AG04449 (cell line): ENCODE data around the gene S100A8.

ENCODE experiments used
- CTCF ChIA-PET: fragments of 350-600 bp; formaldehyde crosslinking; extraction: SDS; loops from one replicate; lab custom pipeline; 2021; ENCODE audit warnings: antibody characterized with exemption; lab: Yijun Ruan, JAX
- POLR2A ChIA-PET: fragments of 400-600, 350-600 bp; formaldehyde crosslinking; extraction: SDS; loops from one replicate; lab custom pipeline; 2020; ENCODE audit warnings: antibody characterized with exemption, inconsistent platforms; lab: Yijun Ruan, JAX
- DNase-seq: peaks from one replicate; pipeline ENCODE4 v3.0.0-alpha.2; 2010; ENCODE audit warnings: low read depth, low spot score
- H3K4me3 ChIP-seq: 2 replicates; pipeline ENCODE4 v1.5.1; 2011; ENCODE audit warnings: low read depth, mild to moderate bottlenecking, control low read depth, low read length
- TF ChIP-seq, protein P1 (sequence below): IDR thresholded peaks from one replicate; pipeline ENCODE4 v1.5.1; 2011; ENCODE audit warnings: mild to moderate bottlenecking, moderate library complexity, low read length, control low read depth, inconsistent platforms; ENCODE audit not compliant: insufficient read depth; ENCODE audit errors: missing control alignments

The S100A8 gene

DNA sequence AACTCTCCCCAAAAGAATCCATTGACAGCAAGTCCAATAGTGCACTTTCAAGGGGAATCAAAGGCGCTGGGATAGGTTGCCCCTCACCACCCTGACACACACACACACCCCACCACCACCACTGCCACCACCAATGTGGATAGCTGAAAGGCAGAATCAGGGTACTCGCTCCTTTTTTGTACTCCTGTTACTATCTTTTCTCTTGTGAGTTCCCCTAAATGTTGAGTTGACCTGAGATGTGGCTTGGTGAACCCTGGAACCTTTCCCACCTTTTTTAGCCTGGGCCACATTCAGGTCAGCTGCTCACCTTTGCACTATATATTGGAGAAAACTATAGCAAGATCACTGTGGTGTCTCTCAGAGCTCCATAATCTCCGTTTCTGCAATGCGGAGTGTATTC lies 3.9 kb downstream of the S100A8 start:
- CTCF ChIA-PET, result no interaction called here

DNA sequence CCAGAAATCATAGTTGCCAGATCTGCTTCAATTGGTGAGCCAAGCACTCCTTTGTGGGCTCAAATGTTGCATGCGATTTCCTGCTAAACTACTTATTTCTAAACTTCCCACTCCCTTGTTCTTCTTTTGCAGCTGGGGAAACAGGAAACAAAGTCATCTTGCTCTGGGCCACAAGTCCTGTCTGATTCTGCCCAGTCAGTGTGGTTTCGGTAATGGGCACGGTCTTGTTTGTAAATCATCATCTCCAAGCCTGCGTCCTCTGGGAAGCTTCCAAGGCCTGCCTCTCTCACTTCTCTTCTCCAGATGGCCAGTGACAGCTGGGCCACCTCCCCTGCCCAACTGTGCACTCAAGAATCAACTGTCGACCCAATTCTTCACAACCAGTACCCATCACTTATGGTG lies 4.4 kb downstream of the S100A8 start:
- ChIA-PET CTCF (no interaction called here), POLR2A (no interaction called here)
- TF ChIP-seq, protein P1, sequence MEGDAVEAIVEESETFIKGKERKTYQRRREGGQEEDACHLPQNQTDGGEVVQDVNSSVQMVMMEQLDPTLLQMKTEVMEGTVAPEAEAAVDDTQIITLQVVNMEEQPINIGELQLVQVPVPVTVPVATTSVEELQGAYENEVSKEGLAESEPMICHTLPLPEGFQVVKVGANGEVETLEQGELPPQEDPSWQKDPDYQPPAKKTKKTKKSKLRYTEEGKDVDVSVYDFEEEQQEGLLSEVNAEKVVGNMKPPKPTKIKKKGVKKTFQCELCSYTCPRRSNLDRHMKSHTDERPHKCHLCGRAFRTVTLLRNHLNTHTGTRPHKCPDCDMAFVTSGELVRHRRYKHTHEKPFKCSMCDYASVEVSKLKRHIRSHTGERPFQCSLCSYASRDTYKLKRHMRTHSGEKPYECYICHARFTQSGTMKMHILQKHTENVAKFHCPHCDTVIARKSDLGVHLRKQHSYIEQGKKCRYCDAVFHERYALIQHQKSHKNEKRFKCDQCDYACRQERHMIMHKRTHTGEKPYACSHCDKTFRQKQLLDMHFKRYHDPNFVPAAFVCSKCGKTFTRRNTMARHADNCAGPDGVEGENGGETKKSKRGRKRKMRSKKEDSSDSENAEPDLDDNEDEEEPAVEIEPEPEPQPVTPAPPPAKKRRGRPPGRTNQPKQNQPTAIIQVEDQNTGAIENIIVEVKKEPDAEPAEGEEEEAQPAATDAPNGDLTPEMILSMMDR, result no peak
- DNase-seq, result no peak
- H3K4me3 ChIP-seq, result no peak overlapping the region

More for the DNA sequence above, 3.9 kb downstream of the S100A8 start:
- TF ChIP-seq, protein P1, result no peak
- no peak for DNase-seq
- POLR2A ChIA-PET, result no interaction called here
- H3K4me3 ChIP-seq, result no peak overlapping the region

DNA sequence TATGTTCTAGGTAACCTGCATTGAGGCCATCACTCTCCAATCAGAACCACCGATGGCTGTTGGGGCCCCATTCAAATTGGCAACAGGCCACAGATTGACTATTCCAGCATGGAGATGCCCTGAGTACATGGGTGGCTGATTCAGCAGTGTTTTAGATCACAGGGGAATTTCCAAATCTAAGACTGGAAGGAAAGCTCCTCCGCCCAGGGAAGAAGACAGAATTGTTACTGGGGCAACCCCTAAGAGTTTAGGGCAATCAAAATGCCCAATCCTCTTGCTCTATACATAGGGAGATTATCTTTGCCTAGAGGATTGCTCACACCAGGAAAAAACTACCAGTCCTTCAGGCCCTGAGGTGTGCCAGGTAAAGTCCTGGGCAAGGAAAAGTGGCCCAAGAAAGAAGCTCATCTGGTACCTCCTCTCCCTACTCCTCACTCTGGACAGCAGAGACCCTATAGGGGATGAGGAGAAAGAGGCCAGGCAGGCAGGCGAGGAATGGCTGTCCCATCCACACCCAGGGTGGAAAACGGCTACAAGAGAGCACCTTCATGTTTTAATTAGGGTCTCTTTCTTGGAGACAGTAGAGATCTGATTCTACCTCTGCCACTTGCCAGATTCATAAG lies 5.8 kb downstream of the S100A8 start:
- ChIA-PET POLR2A (no interaction called here), CTCF (no interaction called here)
- no peak overlapping the region for H3K4me3 ChIP-seq
- no peak for DNase-seq
- TF ChIP-seq, protein P1, result no peak

DNA sequence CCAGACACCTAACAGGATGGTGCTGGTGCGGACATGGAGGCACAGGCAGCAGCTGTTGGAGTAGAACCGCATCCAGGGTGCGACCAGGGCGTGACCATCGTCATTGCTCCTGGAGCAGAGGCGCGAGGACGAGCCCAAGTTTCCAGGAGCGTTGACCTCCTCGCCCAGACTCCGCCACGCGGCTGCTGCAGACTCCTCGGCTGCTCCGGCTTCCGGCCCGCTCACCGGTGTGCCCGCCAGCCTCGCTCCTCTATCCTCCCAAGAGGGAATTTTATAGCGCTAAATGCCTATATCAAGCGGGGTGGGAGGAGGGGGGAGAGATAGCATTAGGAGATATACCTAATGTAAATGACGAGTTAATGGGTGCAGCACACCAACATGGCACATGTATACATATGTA lies 10.2 kb downstream of the S100A8 start:
- TF ChIP-seq, protein P1, result no peak
- ChIA-PET CTCF (no interaction called here), POLR2A (no interaction called here)
- H3K4me3 ChIP-seq, result no peak overlapping the region
- no peak for DNase-seq

DNA sequence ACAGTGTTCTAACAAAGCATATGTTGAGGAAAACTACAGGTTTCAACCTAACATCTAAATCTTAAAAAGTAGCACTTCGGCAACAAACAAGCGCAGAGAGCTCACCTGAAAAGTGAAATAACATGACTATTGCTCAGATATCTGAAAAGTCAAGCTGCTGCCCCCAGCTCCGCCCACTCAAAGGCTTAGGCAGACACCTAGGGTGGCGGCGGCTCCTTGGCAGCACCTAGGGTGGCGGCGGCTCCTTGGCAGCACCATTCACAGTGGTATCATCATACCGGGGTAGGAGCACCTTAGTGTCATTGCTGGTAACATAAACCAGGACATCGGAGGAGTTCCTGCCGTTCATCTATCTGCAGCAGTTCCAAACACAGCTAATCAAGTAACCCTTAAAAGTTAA lies 11.3 kb downstream of the S100A8 start:
- H3K4me3 ChIP-seq, result no peak overlapping the region
- ChIA-PET CTCF (no interaction called here), POLR2A (no interaction called here)
- no peak for DNase-seq
- TF ChIP-seq, protein P1, result no peak

DNA sequence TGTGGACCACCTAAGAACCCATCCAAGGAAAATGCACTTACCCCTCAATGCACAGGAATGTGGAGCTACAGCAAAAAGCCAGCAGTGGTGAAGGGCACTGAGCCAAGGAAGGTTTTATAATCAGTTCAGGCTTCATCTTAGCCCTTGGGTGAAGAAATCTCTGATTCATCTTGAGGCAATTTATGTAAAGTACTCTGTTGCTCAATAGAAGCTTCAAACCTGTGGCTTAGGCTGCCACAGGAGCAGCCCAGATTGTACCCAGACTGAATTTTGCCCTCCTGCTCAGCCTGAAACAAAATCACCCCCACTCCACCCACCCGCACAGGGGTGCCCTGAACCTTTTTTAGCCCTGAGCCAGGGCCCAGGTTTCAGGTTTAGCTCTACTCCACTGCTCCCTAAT lies 15.4 kb downstream of the S100A8 start, which contains the start of gene S100A12:
Gene S100A12, minus strand, starts transcription at position 111 of the 400 bp plus-strand sequence. CDS start 1,029 bp downstream, outside the sequence.
- ChIA-PET POLR2A (no interaction called here), CTCF (interaction anchor here (1.2 to 1.7 kb wide), 4 partner anchors 20 to 135 kb away, joined by 3 to 5 read pairs (median 4); no protein-coding TSS in a partner anchor)
- TF ChIP-seq, protein P1, result no peak
- DNase-seq, result peak; percentile 53
- H3K4me3 ChIP-seq, result no peak within 1 kb of the TSS
